Stimulated activated CD8-positive, alpha-beta memory T cell treated with anti-CD3 and anti-CD28 coated beads, Interleukin-2, amount 100 ng/mL, for 48 hours (primary cell): Measurements from ENCODE around the gene HDAC3.

Experiments used
- DNase-seq, 2 donors: peaks; one replicate each; pipeline ENCODE4 v3.0.0-alpha.2; 2020; ENCODE audit warnings: low read depth in 2 of 2

Gene HDAC3

DNA sequence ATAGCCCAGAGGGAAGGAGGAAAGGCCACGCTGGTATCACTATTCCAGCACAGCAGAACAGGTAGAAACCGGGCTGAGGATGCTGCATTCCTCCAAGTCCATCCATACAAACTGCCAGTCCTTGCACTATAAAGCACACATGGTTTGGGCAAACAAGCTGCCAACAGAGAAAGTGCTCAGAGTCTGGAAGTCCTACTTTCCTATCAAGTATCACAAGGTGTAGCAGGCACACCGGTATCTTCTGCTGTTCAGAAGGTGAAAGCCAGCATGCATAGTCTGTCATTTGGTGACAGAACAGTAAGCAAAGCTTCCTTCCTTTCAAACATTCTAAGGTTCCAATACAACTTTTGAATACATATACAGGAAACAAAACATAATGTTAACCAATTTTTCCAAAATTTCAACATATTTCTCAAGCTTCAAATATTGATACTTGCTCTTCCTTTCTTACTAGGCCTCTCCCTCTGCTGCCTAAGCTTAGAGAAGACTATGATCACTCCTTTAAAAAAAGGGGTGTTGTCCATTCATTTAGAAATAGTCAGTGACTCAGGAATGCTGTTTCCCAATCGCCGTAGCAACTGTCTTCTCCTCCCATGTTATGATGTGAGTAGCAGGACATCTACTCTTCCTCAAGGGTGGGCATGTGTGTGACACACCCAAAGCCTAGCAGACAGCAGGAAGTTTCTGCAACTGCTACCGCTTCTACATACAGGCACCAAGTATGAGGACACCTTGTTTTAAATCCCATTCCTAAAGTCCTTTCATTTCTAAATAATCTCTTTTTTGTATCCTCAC lies 32.5 kb downstream of the HDAC3 start:
- DNase-seq: no peak

DNA sequence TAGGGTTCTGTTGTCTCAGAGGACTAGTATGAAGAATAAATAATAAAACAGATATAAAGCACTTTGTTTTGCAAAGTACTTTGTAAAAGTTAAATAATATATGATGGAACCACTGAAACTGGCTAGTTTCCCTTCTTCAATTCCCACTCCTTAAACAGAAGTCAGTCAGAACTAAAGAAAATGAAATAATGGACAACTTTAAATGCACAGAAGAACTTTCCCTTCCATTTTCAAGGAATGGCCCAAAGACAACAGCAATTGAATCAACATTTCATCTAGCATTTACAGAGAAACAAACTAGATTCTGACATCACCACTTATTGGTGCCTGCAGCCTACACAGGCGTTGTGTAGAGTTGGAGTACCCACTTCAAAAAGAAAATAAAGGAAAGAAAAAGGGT lies 34.0 kb downstream of the HDAC3 start:
- DNase-seq: no peak

DNA sequence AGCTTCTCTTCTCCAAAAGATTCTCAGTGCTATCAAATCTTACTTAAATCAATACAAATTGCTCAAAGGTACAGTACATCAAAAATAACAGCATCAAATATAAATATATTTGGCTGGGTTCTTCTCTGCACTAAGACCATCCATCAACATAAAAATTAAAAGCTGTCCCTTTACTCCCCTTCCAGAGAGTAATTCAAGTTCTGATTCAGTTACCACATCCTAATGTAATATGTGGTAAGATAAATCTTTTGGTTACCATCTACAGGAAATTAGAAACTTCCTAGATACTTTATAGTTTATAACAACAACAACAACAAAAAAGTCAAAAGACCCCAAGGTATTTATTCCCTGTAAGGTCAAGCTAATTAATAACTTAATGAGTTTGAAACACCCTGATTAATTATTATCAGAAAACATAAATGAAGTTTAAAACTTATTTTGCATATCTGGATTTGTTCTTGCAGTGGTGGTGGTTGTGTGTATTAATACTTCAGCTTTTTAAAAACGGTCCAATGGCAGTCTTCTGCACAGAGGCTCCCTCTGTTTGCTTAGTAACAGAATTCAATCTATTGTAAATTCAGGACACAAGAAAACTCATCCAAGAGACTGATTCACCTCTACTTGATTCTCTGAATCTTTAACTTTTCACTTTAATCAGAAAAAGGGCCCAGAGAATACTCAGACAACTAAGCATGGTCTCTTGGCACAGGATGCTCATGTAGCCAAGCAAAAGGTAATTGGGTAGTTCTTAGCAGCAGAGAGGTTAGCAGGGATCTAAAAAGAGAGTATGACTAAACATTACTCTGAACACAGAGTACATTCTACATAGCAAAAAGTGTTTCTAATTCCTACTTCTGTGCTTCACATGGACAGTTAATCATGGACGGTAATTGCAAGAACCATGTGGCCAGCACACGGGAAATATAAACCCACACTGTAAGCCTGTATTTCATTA lies 38.0 kb downstream of the HDAC3 start:
- no peak for DNase-seq

DNA sequence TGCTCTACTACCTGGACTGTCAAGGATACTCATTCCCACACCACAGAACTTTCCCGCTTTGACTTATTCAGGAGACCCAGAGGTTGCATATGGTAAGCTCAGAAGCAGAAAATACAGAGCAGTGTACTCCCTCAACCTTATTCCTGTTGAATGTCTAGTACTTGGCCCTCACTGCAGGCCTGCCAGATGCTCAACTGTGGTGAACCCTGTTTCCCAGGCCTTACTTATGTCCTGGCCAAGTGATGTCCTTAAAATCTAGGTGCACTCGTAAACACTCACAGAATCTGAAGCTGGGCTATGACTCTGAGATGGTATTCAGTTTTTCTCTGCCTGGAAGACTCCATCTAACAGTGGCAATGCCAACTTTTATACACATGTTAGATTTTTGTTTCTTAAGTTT lies 38.8 kb downstream of the HDAC3 start:
- no peak for DNase-seq

DNA sequence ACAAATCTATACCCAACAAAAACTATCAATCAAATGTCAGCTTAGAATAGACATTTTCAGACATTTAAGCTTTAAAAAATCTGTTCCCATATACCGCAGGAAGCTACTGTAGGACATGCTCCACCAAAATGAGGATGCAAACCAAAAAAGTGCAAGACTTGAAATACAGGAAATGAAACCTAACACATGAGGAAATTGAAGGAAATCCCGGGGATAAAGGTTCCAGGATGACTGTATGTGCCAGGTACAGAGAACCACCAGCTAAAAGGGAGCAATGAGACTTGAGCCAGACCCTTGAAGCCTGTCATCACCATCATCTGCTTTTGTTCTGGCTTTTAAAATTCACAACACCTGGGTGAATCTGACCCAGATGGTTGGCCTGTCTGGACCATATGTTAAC lies 39.3 kb downstream of the HDAC3 start:
- DNase-seq: no peak

DNA sequence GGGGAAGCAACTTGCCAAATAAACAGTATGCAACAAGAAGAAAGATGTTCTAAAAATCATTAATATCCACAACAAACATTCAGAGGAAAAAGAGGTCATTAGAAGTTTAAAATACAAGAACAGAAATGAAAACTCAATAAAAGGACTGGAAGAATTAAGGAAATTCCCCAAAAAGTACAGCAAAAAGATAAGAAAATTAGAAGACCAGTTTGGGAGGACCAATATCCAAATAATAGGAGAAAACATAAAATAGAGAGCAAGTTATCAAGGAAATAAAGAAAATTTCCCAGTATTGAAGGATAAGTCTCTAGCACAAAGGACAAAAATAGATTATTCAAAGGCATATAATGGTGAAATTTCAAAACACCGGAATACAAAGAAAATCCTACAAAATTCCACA lies 39.8 kb downstream of the HDAC3 start:
- no peak for DNase-seq

DNA sequence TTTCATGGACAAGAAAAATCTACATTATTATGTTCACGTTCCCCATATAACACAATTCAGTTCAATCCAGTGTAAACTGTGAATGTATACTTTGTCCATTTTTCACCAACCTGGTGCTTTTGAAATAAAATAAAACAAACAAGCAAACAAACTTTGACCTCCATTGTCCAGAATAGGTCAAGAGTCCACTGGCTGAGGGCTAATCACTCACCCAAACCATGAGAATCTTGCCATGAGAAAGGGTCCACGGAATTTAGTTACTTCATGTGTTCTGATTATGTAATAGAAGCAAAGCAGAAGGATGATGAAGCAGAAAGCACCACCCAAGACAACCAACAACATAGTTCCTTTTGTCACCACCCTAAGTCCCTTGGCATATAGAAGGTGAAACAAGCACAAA lies 46.5 kb downstream of the HDAC3 start:
- no peak for DNase-seq

DNA sequence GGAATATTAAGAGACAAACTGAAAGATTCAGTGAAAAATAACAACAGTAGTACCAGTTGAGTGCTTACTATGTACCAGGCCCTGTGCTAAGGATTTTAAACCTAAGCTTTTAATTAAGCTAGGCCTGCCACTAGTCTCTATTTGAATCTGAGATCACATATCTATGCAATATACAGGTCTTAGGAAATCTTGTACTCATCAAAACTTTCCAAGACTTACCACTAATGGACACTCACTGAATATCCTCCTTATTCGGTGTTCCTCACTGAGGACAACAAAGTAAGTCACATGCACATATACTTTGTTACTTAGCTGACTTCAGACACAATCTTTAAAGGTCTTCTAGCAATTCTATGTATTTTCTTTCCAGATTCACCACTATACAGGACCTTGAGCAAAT lies 50.4 kb downstream of the HDAC3 start:
- no peak for DNase-seq

DNA sequence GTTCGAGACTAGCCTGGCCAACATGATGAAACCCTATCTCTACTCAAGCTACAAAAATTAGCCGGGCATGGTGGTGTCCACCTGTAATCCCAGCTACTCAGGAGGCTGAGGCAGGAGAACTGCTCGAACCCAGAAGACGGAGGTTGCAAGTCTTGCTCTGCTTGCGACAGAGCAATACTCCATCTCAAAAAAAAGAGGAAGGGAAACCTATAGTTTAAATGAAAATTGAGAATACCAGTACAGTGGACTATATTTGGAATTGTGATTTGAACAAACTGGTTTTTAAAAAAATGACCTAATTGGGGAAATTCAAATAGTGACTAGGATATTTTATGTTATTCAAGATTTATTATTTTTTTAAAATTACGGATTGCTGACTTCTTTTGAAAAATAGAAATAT lies 51.1 kb downstream of the HDAC3 start:
- DNase-seq: no peak

DNA sequence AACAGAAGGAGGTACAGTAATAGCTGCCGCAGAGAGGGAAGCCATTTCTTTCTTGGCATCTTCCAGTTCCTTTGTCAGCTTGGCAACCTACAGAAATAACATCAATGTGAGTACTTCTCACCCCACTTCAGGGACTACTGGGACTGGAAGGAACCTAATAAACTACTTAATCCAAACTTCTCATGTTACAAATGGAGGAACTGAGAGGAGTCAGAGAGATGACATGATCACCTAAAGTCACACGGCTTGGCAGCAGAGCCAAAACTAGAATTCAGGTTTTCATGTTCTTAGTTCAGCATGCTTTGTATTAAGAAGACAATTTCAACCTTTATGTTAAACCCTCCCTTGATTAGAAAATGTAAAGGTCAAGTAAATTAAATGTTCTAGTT lies 62.5 kb downstream of the HDAC3 start:
- no peak for DNase-seq

DNA sequence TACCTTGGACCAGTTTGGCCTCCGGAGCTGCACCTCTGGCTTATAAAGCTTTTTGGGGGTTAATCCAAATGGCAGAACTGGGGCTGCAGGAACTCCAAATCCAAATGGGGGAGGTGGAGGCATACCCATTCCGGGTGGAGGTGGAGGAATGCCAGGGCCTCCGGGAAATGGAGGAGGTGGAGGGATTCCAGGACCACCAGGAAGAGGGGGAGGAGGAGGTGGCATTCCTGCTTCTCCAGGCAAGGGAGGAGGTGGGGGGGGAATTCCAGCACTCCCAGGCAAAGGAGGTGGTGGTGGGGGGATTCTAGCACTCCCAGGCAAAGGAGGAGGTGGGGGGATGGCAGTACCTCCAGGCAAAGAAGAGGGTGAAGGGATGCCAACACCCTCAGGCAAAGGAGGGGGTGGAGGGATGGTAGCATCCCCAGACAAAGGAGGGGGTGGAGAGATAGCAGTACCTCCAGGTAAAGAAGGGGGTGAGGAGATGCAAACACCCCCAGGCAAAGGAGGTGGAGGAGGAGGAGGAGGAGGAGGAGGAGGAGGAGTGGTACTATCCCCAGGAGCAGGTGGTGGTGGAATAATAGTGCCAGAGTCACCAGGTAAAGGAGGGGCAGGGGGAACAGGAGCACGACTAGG lies 63.0 kb downstream of the HDAC3 start:
- DNase-seq: no peak
